Large intestine (tissue), 3 donors: ENCODE data around the gene TTC24. TPM values are rescaled to one million over a fixed set of nuclear protein-coding genes. Genes with fewer than 3 reads are reported as not detected.

Experiments
- DNase-seq, 2 donors: peaks; one replicate each; pipeline versions ENCODE4 v3.0.0 to v3.0.0-alpha.2; 2013
- H3K27ac ChIP-seq: one replicate; pipeline ENCODE4 v1.5.1; 2013; ENCODE audit warnings: low read length
- H3K27me3 ChIP-seq: 2 replicates; pipeline ENCODE4 v1.6.1; 2013; ENCODE audit warnings: low read length; ENCODE audit not compliant: control insufficient read depth, insufficient read depth
- H3K36me3 ChIP-seq: 2 replicates; pipeline ENCODE4 v1.6.1; 2013; ENCODE audit warnings: low read length; ENCODE audit not compliant: control insufficient read depth, insufficient read depth
- H3K4me1 ChIP-seq: one replicate; pipeline ENCODE4 v1.6.1; 2013; ENCODE audit warnings: low read length; ENCODE audit not compliant: control insufficient read depth, insufficient read depth
- H3K4me3 ChIP-seq: one replicate; pipeline ENCODE4 v1.5.1; 2013; ENCODE audit warnings: low read length
- H3K9me3 ChIP-seq: one replicate; pipeline ENCODE4 v1.6.1; 2013; ENCODE audit warnings: mild to moderate bottlenecking, low read depth, low read length, moderate library complexity; ENCODE audit not compliant: control insufficient read depth
- WGBS: methylation state at CpG from one replicate; pipeline ENCODE4 v1.1.5; 2013; ENCODE audit warnings: low lambda C conversion rate; ENCODE audit not compliant: insufficient coverage; 5-methylcytosine and 5-hydroxymethylcytosine counted together
- polyA plus RNA-seq: library from polyadenylated mRNA; unstranded; fragments of 120-200 nt; gene quantifications from one replicate; pipeline ENCODE4 v1.2.1, GENCODE V29; 2013

The TTC24 gene
- polyA plus RNA-seq, 1 donor: 0.15 TPM

- Histone ChIP-seq H3K4me1 (no peaks in the 10 kb centered on the region), H3K36me3 (peaks cover 9% of the 10 kb centered on the region), H3K9me3 (no peaks in the 10 kb centered on the region), H3K27ac (no peak overlapping the region), H3K27me3 (no peaks in the 10 kb centered on the region), H3K4me3 (no peak overlapping the region)
- no CpG with 5 or more reads among the region's 6 CpGs for WGBS
- no peak for DNase-seq
Observed at GRCh38 chr1:156553860-156554485, 25.6 kb upstream of the TTC24 start.

GRCh38 chr1:156554971-156555370, 24.6 kb upstream of the TTC24 start:
- Histone ChIP-seq H3K27ac (no peak overlapping the region), H3K4me1 (no peaks in the 10 kb centered on the region), H3K9me3 (no peaks in the 10 kb centered on the region), H3K36me3 (peaks cover 14% of the 10 kb centered on the region), H3K27me3 (no peaks in the 10 kb centered on the region), H3K4me3 (no peak overlapping the region)
- 80% methylated on average over 1 of the region's 8 CpGs for WGBS
- no peak for DNase-seq

GRCh38 chr1:156555715-156556114, 23.8 kb upstream of the TTC24 start:
- Histone ChIP-seq H3K4me1 (no peaks in the 10 kb centered on the region), H3K36me3 (peaks cover 17% of the 10 kb centered on the region), H3K4me3 (no peak overlapping the region), H3K9me3 (no peaks in the 10 kb centered on the region), H3K27me3 (no peaks in the 10 kb centered on the region), H3K27ac (no peak overlapping the region)
- no CpG with 5 or more reads among the region's 2 CpGs for WGBS
- no peak for DNase-seq

- no peaks in the 10 kb centered on the region for H3K27me3 ChIP-seq
- H3K27ac ChIP-seq: no peak overlapping the region
- H3K4me1 ChIP-seq: no peaks in the 10 kb centered on the region
- no CpG with 5 or more reads among the region's 9 CpGs for WGBS
- H3K36me3 ChIP-seq: peaks cover 18% of the 10 kb centered on the region
- no peak for DNase-seq
- no peaks in the 10 kb centered on the region for H3K9me3 ChIP-seq
- H3K4me3 ChIP-seq: no peak overlapping the region
Observed at GRCh38 chr1:156556354-156556753, 23.2 kb upstream of the TTC24 start.

- Histone ChIP-seq H3K36me3 (peaks cover 29% of the 10 kb centered on the region), H3K4me1 (peaks cover 2% of the 10 kb centered on the region), H3K9me3 (no peaks in the 10 kb centered on the region), H3K27ac (no peak overlapping the region), H3K27me3 (no peaks in the 10 kb centered on the region), H3K4me3 (no peak overlapping the region)
- 29% methylated on average over 1 of the region's 8 CpGs for WGBS
- DNase-seq: no peak
Observed at GRCh38 chr1:156559086-156559796, 20.3 kb upstream of the TTC24 start.

- DNase-seq: no peak
- H3K27ac ChIP-seq: no peak overlapping the region
- peaks cover 2% of the 10 kb centered on the region for H3K4me1 ChIP-seq
- no peaks in the 10 kb centered on the region for H3K27me3 ChIP-seq
- no peaks in the 10 kb centered on the region for H3K9me3 ChIP-seq
- peaks cover 30% of the 10 kb centered on the region for H3K36me3 ChIP-seq
- no CpG with 5 or more reads among the region's 5 CpGs for WGBS
- no peak overlapping the region for H3K4me3 ChIP-seq
Observed at GRCh38 chr1:156559797-156560385, 19.6 kb upstream of the TTC24 start.

- peaks cover 33% of the 10 kb centered on the region for H3K36me3 ChIP-seq
- H3K4me1 ChIP-seq: peaks cover 2% of the 10 kb centered on the region
- no peak overlapping the region for H3K27ac ChIP-seq
- H3K4me3 ChIP-seq: no peak overlapping the region
- no peaks in the 10 kb centered on the region for H3K9me3 ChIP-seq
- DNase-seq: no peak
- H3K27me3 ChIP-seq: no peaks in the 10 kb centered on the region
- 0% methylated on average over 1 of the region's 5 CpGs for WGBS
Observed at GRCh38 chr1:156560585-156561163, 18.8 kb upstream of the TTC24 start.

- H3K36me3 ChIP-seq: peaks cover 18% of the 10 kb centered on the region
- H3K27me3 ChIP-seq: no peaks in the 10 kb centered on the region
- no peak overlapping the region for H3K4me3 ChIP-seq
- H3K27ac ChIP-seq: no peak overlapping the region
- H3K4me1 ChIP-seq: peaks cover 6% of the 10 kb centered on the region
- no peak for DNase-seq
- H3K9me3 ChIP-seq: no peaks in the 10 kb centered on the region
- no CpG with 5 or more reads among the region's 2 CpGs for WGBS
Observed at GRCh38 chr1:156565519-156565918, 14.0 kb upstream of the TTC24 start.

- Histone ChIP-seq H3K4me1 (peaks cover 15% of the 10 kb centered on the region), H3K36me3 (peaks cover 14% of the 10 kb centered on the region), H3K27ac (no peak overlapping the region), H3K27me3 (no peaks in the 10 kb centered on the region), H3K9me3 (no peaks in the 10 kb centered on the region), H3K4me3 (no peak overlapping the region)
- 100% methylated on average over 1 of the region's 4 CpGs for WGBS
- no peak for DNase-seq
Observed at GRCh38 chr1:156566436-156566835, 13.1 kb upstream of the TTC24 start.

GRCh38 chr1:156571261-156571852, 8.2 kb upstream of the TTC24 start:
- peak; percentile 81 to 93 for DNase-seq
- H3K4me3 ChIP-seq: peak overlapping the region; percentile 60
- peaks cover 19% of the 10 kb centered on the region for H3K4me1 ChIP-seq
- peaks cover 2% of the 10 kb centered on the region for H3K27me3 ChIP-seq
- H3K36me3 ChIP-seq: no peaks in the 10 kb centered on the region
- peak overlapping the region; percentile 93 for H3K27ac ChIP-seq
- no peaks in the 10 kb centered on the region for H3K9me3 ChIP-seq
- WGBS: no CpG with 5 or more reads among the region's 4 CpGs
